ENCODE data around the gene MEIS1.

MEIS1 gene

GRCh38 chr2:66506265-66506664, 71.3 kb downstream of the MEIS1 start:
- no peak for DNase-seq (ENCODE audit: low read depth in 2 of 2, low spot score in 1 of 2)

GRCh38 chr2:66507673-66508201, 72.8 kb downstream of the MEIS1 start:
- no peak for DNase-seq (ENCODE audit: low read depth in 2 of 2, low spot score in 1 of 2)

- no peak for DNase-seq (ENCODE audit: low read depth in 2 of 2, low spot score in 1 of 2)
Measured at GRCh38 chr2:66508484-66509071, 73.7 kb downstream of the MEIS1 start.

- no peak for DNase-seq (ENCODE audit: low read depth in 2 of 2, low spot score in 1 of 2)
Measured at GRCh38 chr2:66509326-66509811, 74.4 kb downstream of the MEIS1 start.

- DNase-seq (ENCODE audit: low read depth in 2 of 2, low spot score in 1 of 2), result no peak
Measured at GRCh38 chr2:66512626-66513025, 77.7 kb downstream of the MEIS1 start.

- no peak for DNase-seq (ENCODE audit: low read depth in 2 of 2, low spot score in 1 of 2)
Measured at GRCh38 chr2:66515743-66516142, 80.8 kb downstream of the MEIS1 start.

- no peak for DNase-seq (ENCODE audit: low read depth in 2 of 2, low spot score in 1 of 2)
Measured at GRCh38 chr2:66516499-66516898, 81.6 kb downstream of the MEIS1 start.

GRCh38 chr2:66517772-66518171, 82.8 kb downstream of the MEIS1 start:
- DNase-seq (ENCODE audit: low read depth in 2 of 2, low spot score in 1 of 2), result no peak

- no peak for DNase-seq (ENCODE audit: low read depth in 2 of 2, low spot score in 1 of 2)
Measured at GRCh38 chr2:66519264-66519843, 84.4 kb downstream of the MEIS1 start.

GRCh38 chr2:66521291-66521922, 86.5 kb downstream of the MEIS1 start:
- DNase-seq (ENCODE audit: low read depth in 2 of 2, low spot score in 1 of 2), result no peak

GRCh38 chr2:66522611-66523376, 87.9 kb downstream of the MEIS1 start:
- DNase-seq (ENCODE audit: low read depth in 2 of 2, low spot score in 1 of 2), result no peak

GRCh38 chr2:66523377-66523969, 88.5 kb downstream of the MEIS1 start:
- DNase-seq (ENCODE audit: low read depth in 2 of 2, low spot score in 1 of 2), result no peak

- no peak for DNase-seq (ENCODE audit: low read depth in 2 of 2, low spot score in 1 of 2)
Measured at GRCh38 chr2:66523990-66524389, 89.1 kb downstream of the MEIS1 start.

- DNase-seq (ENCODE audit: low read depth in 2 of 2, low spot score in 1 of 2), result no peak
Measured at GRCh38 chr2:66525606-66526005, 90.7 kb downstream of the MEIS1 start.

GRCh38 chr2:66526180-66526579, 91.3 kb downstream of the MEIS1 start:
- no peak for DNase-seq (ENCODE audit: low read depth in 2 of 2, low spot score in 1 of 2)

GRCh38 chr2:66528974-66529724, 94.2 kb downstream of the MEIS1 start:
- DNase-seq (ENCODE audit: low read depth in 2 of 2, low spot score in 1 of 2), result no peak

- no peak for DNase-seq (ENCODE audit: low read depth in 2 of 2, low spot score in 1 of 2)
Measured at GRCh38 chr2:66530651-66531050, 95.7 kb downstream of the MEIS1 start.

GRCh38 chr2:66531155-66531554, 96.2 kb downstream of the MEIS1 start:
- DNase-seq (ENCODE audit: low read depth in 2 of 2, low spot score in 1 of 2), result no peak

GRCh38 chr2:66531567-66531966, 96.6 kb downstream of the MEIS1 start:
- no peak for DNase-seq (ENCODE audit: low read depth in 2 of 2, low spot score in 1 of 2)
